Stromal cell of bone marrow (primary cell): ENCODE results near the gene P3R3URF.
"Not testable (repeated sequence)": the region's sequence is repeated elsewhere in the genome, so short reads cannot be mapped to it uniquely, and the experiment has no call there.

Experiments
- DNase-seq: peaks from one replicate; pipeline ENCODE4 v3.0.0-alpha.2; 2012; ENCODE audit warnings: low read depth

Gene P3R3URF

DNA sequence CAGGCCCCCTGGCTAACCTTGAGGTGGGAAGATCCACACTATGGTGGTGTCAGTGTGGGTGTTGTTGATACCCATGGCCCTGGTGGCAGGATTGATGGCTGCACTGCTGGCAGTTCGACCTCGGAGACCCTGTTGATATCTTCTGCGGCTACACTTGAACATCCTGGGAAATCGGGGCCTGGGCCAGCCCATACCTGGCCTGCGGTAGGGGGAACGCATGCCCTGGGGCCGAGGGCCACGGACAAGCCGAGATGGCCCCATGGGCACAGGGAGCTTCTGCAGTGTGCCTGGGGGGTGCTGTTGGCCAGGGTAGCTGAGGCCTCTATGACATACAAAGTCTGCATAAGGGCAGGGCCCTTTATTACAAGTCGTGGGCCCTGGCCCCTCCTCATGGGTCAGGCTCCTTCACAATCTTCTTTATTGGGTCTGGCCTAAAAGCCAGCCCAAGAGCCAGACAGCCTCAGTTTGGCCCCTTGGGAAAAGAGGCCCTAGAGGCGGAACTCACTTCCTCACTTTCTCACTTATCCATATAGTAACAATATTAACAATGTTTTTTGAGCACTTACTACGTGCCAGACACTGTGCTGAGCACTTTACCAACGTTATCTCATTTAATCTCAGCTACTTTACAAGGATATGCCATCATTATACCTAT lies at the start of gene P3R3URF:
Gene P3R3URF (minus strand): TSS at position 278 of the 655 bp plus-strand sequence. CDS start 17 bp downstream, at position 261.
- no peak for DNase-seq

DNA sequence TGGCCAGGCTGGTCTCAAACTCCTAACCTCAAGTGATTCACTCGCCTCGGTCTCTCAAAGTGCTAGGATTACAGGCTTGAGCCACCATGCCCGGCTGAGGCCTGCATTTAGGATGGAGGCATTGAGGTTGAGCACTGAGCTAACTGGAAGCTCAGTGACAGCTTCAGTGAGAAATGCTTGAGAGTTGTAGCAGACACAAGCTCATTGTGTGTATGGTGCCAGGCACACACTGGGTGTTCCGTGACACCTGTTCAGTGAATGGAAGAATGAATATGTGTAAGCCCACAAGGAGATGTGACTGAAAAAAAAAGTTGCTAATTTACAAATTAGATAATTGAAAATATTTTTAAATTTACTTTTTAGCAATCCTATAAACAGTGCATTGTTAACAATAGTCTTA lies 48.7 kb upstream of the P3R3URF start:
- no peak for DNase-seq

DNA sequence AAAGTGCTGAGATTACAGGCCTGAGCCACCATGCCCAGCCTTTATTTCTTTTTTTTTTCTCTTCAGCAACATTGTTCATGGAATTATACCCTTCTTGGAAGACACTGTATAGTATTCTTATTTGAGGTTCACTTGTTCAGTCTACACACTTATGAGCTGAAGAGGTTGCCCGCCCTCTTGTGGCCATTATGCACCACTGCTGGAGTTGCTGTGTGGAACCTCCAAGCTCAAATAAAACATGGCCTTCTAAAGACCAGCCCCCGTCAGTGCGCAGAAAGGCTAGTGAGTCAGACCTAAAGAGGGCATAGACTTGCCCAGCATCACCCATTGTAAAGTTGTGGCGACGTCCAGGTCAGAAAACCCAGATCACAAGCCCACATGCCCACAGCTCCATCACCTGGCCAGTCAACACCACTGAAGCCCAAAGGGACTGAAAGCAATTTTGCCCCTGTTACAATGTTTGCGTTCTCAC lies 47.2 kb upstream of the P3R3URF start:
- peak; percentile 80 for DNase-seq

DNA sequence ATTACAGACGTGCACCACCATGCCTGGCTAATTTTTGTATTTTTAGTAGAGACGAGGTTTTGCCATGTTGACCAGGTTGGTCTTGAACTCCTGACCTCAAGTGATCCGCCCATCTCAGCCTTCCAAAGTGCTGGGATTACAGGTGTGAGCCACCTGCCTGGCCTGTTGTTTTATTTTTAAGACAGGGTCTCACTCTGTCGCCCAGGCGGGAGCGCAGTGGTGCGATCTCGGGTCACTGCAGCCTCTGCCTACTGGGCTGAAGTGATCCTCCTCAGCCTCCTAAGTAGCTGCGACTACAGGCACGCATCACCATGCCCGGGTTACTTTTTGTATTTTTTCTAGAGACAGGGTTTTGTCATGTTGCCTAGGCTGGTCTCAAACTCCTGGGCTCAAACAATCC lies 46.8 kb upstream of the P3R3URF start:
- DNase-seq, result not testable (repeated sequence)

DNA sequence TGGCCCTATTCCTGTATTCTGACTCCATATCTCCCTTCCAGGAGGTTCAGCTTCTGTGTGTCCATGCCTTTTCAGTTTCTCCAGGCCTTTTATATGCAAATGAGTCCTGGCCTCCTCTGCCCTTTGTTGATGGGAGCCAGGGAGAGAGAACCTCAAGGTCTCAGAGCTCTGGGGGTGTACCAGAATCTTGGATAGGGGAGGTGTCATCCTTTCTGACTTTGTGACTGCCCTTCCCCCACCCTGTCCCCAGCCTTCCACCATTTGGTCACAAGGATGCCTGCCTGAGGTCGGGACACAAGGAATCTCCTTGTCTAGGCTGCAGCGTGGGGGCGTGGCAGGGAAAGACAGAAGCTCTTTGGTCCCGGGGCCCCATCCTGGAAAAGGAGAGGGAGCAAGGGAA lies 45.5 kb upstream of the P3R3URF start:
- DNase-seq, result no peak

DNA sequence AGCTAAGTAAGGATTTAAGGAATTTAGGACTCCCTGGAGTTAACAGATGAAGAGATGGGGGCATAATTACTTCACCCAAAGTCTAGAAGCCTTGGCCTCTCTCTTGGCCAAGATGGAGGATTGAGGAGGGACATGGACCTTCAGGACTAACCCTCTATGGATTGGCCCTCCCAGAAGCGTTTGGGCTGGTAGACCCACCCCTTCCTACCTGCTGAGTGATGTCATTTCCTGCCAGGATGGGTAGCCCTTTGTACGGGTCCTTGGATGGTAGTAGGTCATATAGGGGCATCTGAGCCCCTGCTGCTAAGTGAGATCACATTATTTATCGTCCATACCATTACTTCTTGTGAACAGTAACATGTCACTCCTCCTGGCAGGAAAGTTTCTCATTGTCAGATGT lies 44.5 kb upstream of the P3R3URF start:
- no peak for DNase-seq

DNA sequence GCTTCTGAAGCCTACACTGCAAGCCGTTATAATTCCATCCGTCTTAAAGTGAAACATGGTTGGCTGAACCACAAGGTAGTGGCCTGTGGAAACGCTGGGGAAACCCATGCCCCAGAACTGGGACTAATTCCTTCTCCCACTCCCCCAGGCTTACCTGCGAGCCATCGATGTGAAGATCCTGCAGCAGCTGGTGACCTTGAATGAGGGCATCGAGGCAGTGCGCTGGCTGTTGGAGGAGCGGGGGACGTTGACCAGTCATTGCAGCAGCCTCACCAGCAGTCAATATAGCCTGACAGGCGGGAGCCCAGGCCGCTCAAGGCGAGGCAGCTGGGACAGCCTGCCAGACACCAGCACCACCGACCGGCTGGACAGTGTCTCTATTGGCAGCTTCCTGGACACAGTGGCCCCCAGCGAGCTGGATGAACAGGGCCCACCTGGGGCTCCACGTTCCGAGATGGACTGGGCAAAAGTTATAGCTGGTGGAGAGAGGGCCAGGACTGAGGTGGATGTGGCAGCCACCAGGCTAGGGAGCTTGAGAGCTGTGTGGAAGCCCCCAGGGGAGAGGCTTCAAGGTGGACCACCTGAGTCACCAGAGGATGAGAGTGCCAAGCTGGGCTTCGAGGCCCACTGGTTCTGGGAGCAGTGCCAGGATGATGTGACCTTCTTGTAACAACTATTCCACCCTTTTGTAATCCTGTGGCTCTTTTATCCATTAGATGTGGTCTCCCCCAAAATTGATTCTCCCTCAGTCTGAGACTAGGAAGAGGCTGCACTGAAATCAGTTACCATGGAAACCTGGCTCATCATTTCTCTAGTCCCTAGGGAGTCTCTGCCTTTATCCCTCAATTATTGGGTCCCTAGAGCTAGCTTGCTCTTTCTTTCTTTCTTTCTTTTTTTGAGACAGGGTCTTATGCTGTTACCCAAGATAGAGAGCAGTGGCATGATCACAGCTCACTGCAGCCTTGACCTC lies 43.5 kb upstream of the P3R3URF start:
- no peak for DNase-seq

DNA sequence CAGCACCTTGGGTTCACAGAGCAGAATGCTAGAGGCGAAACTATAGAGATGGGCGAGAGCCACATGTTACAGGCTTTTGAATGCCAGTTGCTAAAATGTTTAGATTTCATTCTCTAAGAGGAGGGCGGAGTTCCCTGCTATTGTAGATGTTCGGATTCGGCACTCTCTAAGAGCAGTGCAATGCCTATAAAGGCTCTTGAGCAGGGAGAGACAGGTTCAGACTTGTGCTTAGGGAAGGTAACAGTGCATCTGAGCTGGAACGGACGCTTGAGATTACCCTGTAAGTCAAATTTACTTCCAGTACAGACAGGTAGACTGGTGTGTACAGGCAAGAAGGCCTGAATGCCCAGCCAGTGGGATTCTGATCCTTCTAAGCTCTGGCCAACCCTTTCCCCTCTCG lies 42.2 kb upstream of the P3R3URF start:
- DNase-seq, result no peak

DNA sequence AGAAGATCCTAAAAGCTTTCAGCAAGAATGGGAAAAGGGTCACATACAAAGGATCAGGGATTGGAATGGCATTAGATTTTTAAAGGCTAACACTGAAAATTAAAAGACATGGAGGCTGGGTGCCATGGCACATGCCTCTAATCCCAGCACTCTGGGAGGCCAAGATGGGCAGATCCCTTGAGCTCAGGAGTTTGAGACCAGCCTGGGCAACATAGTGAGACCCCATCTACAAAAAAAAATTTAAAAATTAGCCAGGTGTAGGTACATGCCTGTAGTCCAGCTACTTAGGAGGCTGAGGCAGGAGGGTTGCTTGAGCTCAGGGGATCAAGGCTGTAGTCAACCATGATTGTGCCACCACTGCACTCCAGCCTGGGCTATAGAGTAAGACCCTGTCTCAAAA lies 39.2 kb upstream of the P3R3URF start:
- no peak for DNase-seq

DNA sequence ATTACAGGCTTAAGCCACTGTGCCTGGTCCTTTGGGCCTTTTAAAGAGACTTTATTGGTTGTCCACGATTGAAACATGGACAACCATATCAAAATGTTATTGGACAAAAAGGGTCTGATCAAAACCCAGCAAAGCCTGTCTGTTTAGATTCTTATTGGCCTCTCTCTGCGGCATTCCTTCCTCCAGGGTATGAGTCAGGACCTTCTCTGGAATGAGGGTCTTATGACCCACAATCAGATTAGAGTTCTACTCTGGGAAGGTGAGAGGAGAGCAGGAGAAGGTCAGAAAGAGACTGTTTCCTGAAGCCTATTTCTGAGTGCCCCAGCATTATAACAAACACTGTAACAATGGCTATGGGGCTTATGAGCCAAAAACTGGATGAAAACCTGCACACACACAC lies 34.8 kb upstream of the P3R3URF start:
- DNase-seq, result no peak

DNA sequence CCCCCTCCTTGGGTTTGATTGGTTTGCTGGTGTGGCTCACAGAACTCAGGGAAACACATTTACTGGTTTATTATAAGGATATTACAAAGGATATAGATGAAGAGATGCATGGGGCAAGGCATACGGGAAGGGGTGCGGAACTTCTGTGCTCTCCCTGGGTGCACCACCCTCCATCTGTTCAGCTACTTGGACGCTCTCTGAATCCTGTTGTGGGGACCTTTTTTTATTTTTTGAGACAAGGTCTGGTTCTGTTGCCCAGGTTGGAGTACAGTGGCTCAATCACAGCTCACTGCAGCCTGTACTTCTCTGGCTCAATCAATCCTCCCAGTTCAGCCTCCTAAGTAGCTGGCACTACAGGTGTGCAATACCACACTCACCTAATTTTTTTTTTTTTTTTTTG lies 34.3 kb upstream of the P3R3URF start:
- DNase-seq, result no peak

DNA sequence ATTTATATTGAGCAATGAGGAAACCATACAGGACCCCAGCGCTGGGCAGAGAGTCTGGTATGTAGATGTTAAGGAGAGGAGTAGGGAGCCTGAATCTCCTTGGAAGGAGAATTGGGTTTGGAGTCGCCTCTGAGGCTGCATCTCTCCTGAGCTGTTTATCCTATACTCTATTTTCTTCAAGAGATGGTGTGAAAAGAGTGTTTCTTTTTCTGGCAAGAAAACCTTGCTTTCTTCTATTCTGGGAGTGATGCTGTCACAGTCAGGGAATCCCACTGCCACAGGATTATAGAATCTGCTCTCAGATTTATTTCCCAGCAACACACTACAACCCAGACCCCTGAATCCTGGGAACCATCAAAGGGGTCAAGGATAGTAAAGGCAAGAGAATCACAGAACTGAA lies 30.1 kb upstream of the P3R3URF start:
- no peak for DNase-seq

DNA sequence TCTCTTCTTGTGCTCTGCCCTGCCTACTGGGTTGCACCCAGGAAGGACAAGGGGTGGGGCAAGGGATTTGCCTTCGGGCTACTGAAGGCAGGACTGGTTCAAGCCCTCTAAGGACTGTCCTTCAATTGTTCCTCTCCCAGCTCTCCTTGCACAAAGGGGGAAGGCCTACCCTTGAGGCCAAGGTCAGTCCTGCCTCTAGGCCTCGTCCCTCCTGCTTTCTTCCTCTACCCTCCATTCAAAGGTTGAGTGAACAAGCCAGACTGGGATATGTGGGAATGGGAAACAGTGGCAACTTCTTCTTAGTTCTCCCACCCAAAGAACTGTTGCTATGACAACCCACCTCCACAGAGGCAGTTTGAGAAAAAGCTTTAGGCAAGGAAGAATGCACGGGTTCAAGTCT lies 29.5 kb upstream of the P3R3URF start:
- DNase-seq, result no peak

DNA sequence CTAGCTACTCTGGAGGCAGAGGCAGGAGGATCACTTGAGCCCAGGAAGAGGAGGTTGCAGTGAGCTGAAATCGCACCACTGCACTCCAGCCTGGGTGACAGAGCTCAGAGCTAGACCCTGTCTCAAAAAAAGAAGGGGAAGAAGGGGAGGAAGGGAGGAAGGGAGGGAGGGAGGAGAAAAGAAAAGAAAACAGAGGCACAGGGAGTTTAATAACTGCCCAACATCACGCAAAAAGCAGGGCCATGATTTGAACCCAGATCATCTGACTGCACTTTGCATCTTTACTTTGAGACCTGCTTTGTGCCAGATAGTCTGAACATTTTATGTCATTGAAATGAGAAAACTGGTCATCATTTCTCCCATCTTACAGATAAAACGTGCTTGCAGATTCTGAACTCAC lies 28.9 kb upstream of the P3R3URF start:
- no peak for DNase-seq

DNA sequence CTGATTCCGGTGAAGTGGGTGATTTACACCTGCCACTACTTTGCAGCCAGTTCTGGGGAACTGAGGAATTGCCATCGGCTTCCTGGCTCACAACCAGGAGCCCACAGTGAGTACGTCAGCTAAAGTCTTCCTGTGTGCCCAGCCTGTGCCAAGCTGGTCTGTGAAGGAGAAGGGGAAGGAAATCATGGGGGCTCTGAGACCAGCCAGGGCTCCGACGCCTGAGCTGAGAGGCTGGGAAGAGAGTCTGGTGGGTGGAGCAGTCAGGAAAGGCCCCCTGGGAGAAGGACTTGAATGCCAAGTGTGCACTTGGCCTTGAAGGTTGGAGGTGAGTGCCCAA lies 28.1 kb upstream of the P3R3URF start:
- DNase-seq, result no peak

DNA sequence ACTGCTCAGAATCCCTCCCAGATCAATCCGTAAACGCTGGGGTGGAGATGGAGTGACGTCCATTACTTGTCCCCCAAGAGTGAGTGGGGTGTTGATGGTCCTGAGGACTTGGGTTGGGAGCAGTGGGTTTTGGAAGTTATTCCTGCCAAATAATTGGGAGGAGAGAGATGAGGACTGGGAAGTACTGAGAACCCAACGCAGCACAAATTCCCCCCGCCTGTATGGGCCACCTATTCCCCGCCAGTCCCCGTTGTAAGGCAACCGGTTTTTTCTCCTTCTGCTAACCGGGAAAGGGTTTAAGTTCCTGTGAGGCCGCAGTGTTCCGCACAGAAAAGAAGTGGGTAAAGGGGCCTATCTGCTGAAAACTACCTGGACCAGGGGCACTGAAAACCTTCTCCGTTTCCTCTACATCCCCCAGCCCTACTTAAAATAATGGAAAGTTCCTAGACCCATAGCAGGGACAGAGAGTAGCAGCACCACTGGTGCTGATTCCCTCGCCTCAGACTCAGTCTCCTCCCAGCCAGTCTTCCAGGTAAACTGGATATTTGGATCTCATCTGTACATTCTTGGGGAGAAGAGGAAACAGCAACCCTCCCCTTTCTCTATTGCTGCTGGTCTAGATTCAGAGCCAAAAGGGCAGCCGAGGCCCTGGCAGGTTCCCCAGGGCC lies 27.6 kb upstream of the P3R3URF start:
- no peak for DNase-seq

DNA sequence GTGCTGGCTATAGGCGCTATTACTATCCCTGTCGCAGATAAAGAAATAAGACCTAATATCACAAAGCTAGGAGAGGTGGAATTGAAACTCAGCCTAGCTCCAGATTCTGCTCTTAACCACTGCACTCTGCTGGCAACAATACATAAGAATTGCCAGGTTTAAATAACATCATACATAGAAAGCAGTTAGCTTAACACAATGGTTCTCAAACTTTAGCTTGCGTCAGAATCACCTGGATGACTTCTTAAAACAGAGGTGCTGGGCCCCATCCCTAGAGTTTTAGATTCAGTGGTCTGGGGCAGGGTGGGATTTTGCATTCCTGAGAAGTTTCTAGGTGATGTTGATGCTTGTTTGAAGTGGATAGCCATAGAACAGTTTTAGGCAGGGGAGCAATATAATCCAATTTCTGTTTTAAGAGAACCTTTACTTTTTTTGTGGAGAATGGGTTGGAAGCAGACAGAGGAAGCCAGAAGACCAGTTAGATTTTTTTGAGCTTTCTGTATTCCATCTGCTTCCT lies 23.0 kb upstream of the P3R3URF start:
- DNase-seq, result no peak

DNA sequence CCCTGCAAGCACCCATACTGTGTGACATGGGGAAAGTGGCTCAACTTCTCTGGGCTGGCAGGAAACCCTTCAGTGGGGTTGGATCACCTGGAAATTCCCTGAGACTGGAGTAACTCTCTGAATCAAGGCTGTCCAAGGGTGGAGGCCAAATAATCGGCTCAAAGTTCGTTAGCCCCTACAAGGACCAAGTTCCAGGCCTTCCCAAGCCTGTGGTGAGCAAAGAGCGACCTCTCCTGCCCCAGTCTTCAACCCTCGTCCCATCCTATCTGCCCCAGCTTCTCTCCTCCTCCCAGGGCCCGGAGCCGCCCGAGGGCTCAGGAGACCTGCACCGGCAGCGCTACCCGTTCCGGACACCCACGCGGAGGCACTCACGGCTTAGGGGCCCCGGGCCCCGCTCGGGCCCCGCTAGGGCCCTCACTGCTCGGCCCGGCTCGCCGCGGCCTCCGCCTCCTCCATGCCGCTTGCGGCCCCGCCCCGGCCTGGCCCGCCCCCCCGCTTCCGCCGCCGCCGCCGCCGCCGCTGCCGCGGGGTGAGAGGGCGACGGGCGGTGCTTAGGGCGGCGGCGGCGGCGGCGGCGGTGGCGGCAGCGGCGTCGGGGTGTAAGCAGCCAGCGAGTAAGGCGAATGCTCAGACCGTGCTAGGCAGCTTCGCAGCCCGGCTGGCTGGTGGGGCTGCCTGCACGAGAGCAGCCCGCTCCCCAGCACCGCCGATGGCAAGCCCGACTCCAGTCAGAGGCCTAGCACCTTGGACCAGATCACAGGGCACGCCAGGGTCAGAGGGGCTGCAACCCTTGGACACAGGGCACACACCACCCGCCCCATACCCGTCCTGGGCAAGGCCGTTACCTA lies 21.9 kb upstream of the P3R3URF start, which contains the start of gene POMGNT1:
Gene POMGNT1 (minus strand): TSS at position 471 of the 848 bp plus-strand sequence. CDS start 613 bp downstream, outside the sequence.
- no peak for DNase-seq

DNA sequence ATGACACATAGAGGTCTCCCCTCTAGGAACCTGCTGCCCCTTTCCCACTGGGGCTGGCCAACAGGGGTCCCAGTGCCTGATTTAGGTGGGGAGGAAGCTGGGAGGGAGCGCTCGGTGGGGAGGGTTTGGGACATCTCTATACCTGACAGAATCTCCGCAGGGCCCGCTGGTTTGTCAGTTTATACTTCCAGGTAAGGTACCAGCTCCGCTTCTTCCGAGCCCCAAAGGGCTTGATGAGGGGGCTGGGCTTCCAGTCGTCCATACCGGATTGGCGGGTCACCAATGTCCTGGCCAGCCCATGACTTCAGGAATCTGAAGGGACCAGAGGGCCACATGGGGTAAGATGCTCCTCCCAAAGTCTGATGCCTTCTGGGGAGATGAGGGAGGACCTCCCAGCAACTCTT lies 21.3 kb upstream of the P3R3URF start:
- DNase-seq, result no peak

DNA sequence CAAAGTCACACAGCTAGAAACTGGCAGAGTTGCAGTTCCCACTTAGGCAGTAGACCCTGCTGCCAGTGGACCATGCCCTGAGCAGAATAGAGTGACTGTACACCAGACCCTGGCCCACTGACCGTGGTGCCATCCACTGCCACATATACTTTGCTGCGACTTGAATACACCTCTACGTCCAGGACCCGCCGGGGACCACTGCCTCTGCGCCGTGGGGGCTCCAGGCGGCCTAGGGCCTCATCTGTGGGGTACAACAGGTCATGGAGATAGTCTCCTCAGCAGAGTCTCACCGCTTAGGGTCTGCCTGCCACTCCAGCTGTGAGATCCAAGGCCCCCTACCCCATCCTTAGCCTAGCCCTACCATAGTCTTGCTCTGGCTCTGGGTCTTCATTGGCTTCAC lies 20.3 kb upstream of the P3R3URF start:
- no peak for DNase-seq

DNA sequence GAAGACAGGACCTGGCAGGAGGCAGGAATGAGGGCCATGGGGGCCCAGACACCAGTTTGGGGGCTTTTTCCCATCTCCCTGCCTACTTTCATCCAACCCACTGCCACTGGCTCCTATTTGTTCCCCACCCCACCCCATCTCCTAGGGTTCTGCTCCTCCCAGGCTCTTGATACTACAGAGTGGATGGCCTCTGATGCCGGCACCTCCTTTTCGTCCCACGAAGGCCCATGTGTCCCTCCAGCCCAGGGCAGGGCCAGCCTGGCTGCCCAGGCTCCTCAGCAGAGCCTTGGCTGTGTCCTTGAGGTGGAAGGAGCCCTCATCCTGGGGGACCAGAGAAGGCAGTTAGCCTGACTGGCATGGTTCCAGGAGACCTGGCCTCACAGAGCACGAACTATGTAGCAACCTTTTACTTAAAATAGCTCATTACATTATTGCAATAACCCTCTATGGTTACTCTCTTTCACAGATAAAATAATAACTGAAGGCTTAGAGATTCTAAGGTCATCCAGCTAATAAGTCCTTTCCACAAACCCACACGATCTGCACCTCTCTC lies 18.4 kb upstream of the P3R3URF start:
- DNase-seq, result no peak
